SK-N-SH treated with all-trans-retinoic acid at 6 μM for 48 hours (cell line): ENCODE data around the gene AKT1S1.

Experiments used
- PATZ1 ChIP-seq: fragments of 250-450 bp; sonication (Bioruptor Pico); IDR thresholded peaks from 2 replicates; pipeline ENCODE4 v1.8.0; 2020; ENCODE audit warnings: mild to moderate bottlenecking, moderate library complexity, borderline replicate concordance
- ZC3H10 ChIP-seq: fragments of 250-450 bp; sonication (Bioruptor Pico); IDR thresholded peaks from 2 replicates; pipeline ENCODE4 v1.5.1; 2021; ENCODE audit warnings: mild to moderate bottlenecking, moderate library complexity
- ZNF70 ChIP-seq: fragments of 450-650 bp; formaldehyde crosslinking; IDR thresholded peaks from 2 replicates; pipeline ENCODE4 v1.5.0; 2020; ENCODE audit warnings: mild to moderate bottlenecking, moderate library complexity

- TF ChIP-seq ZC3H10 (CRISPR knock-in tag) (no peak), PATZ1 (CRISPR knock-in tag) (no peak), ZNF70 (CRISPR knock-in tag) (no peak)
Observed at GRCh38 chr19:49859682-49860335, 17.3 kb downstream of the AKT1S1 start.
